GM12873 (cell line): Measurements from ENCODE around the gene NCR2.

Experiments used
- TF ChIP-seq, protein P1 (sequence below): IDR thresholded peaks from 2 replicates; pipeline ENCODE4 v1.5.1; 2012; ENCODE audit warnings: low read depth, mild to moderate bottlenecking, moderate library complexity, low read length, control low read depth; ENCODE audit not compliant: insufficient read depth; ENCODE audit errors: missing control alignments

Gene NCR2

DNA sequence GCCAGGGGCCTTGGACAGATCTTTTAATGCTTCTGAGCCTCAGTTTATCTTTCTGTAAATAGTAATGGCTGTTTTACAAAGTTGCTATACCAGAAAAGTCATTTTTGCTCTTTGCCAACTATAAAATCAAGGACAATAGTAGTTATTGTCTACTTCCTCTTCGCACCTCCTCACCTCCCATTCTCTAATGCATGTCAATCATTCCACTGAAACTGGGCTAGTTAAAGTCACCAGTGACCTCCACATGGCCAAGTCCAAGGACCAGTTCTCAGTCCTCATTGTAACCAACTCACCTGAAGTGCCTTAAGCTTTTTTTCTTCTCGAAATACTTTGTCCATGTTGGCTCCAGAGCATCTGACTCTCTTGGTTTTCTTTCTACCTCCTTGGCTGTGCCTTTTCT, 51.2 kb downstream of the NCR2 start:
- TF ChIP-seq, protein P1, sequence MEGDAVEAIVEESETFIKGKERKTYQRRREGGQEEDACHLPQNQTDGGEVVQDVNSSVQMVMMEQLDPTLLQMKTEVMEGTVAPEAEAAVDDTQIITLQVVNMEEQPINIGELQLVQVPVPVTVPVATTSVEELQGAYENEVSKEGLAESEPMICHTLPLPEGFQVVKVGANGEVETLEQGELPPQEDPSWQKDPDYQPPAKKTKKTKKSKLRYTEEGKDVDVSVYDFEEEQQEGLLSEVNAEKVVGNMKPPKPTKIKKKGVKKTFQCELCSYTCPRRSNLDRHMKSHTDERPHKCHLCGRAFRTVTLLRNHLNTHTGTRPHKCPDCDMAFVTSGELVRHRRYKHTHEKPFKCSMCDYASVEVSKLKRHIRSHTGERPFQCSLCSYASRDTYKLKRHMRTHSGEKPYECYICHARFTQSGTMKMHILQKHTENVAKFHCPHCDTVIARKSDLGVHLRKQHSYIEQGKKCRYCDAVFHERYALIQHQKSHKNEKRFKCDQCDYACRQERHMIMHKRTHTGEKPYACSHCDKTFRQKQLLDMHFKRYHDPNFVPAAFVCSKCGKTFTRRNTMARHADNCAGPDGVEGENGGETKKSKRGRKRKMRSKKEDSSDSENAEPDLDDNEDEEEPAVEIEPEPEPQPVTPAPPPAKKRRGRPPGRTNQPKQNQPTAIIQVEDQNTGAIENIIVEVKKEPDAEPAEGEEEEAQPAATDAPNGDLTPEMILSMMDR: no peak

DNA sequence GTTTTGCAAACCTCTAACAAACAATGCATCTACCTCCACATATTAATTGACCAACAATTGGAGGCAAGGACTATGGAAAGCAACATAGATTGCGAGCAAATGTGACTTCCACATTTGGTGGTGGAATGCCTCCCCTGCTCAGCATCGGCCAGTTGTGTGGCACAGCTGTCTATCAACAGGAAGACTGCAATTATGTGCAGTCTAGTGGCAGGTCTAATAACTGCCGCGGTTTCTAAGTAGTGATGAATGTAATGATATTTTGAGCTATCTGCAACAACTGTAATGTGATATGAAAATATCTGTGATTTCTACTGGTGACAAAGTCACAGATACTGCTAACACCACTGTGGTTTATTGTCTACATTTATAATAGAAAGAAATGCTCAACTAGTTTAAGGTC, 56.8 kb downstream of the NCR2 start:
- TF ChIP-seq, protein P1: no peak

DNA sequence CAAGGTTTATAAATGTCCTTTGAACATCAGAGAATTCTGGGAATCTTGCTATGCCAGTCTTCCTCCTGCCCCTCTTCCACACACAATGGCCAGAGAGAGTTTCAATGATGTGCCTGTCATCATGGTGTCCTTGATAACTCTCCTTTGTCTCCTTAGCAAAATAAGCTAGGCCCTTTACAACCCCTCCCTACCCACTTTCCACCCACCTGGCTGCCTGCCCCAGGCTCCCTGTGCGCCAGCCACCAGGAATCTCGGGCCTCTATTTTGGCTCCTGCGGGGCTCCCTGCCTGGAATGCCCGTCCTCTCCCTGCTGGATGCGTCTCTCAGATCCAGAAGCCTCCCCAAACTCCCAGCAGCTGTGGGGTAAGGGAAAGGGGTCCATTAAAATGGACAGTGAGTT, 60.9 kb downstream of the NCR2 start:
- TF ChIP-seq, protein P1: no peak

DNA sequence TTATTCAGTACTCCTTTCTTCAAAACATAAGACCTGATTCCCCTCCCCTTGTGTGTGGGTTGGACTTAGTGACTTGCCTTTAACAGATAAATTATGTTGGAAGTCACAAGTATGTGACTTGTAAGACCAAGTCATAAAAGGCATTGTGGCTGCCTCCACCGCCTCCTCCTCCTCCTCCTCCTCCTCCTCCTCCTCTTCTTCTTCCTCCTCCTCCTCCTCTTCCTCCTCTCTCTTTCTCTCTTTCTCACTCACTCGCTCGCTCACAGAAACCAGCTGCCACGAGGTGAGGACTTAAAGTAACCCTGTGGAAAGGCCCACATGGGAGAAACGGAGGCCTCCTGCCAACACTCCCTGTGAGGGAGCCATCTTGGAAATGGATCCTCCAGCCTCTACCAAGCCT, 64.0 kb downstream of the NCR2 start:
- TF ChIP-seq, protein P1: no peak
